Stomach (tissue), 4 donors: ENCODE data around the gene XAB2.

Experiments used
- POLR2A ChIP-seq, 4 donors: fragments of 450-650 bp; IDR thresholded peaks; one replicate each; pipeline ENCODE4 v1.6.1; 2016; ENCODE audit warnings: antibody characterized with exemption in 4 of 4, control low read depth in 2 of 4, mild to moderate bottlenecking in 1 of 4, moderate library complexity in 1 of 4
- TF ChIP-seq, protein P1 (sequence below), 7 experiments: fragments of 450-650 bp in 4 of 7; fragments of 200-600 bp in 3 of 7; sonication (generic) in 3 of 7; IDR thresholded peaks; one replicate each; pipeline ENCODE4 v1.5.1; 2016 to 2019; ENCODE audit warnings: antibody characterized with exemption in 7 of 7, control low read depth in 2 of 7, mild to moderate bottlenecking in 1 of 7

DNA sequence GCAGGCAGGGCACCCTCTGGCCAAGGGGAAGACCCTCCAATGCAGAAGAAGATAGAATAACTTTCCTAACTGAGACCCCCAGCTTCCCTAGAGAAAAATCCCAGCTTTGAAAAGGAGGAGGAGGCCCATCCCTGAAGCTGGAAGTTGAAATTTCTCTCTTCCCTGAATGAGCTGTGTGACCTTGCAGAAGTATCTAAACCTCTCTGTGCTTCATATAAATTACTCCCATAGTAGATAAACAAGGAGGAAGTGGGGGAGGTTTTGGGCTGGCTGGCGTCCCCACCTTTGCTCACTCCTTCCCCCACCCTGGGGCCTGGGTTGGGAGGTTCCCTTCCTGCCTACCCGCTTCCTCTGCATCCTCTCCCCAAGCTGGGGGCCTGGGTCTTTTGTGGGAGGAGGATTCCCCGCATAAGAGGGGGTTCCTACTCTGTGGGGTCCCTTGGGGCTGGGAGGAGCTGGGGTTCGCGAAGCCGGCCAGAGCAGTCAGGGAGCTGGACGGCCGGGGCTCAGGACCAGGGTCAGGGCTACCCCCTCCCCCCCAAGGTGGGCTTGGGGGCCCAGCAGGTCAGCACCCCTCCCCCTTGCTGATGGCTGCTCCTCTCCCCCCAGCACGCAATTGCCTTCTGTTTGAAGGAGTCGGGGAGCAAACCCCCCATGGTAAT lies 22.0 kb downstream of the XAB2 start:
- TF ChIP-seq, protein P1, sequence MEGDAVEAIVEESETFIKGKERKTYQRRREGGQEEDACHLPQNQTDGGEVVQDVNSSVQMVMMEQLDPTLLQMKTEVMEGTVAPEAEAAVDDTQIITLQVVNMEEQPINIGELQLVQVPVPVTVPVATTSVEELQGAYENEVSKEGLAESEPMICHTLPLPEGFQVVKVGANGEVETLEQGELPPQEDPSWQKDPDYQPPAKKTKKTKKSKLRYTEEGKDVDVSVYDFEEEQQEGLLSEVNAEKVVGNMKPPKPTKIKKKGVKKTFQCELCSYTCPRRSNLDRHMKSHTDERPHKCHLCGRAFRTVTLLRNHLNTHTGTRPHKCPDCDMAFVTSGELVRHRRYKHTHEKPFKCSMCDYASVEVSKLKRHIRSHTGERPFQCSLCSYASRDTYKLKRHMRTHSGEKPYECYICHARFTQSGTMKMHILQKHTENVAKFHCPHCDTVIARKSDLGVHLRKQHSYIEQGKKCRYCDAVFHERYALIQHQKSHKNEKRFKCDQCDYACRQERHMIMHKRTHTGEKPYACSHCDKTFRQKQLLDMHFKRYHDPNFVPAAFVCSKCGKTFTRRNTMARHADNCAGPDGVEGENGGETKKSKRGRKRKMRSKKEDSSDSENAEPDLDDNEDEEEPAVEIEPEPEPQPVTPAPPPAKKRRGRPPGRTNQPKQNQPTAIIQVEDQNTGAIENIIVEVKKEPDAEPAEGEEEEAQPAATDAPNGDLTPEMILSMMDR (IDR thresholded peaks at IDR 0.05): no peak
- TF ChIP-seq POLR2A (IDR thresholded peaks at IDR 0.05): no peak
